K562 (cell line): Measurements from ENCODE around the gene ACOT7. TPM values are rescaled to one million over a fixed set of nuclear protein-coding genes. Genes with fewer than 3 reads are reported as not detected.

Experiments
- CREB1 ChIP-seq, 2 experiments: sonication (generic) in 1 of 2; formaldehyde crosslinking in 1 of 2; IDR thresholded peaks; 2 replicates each; pipeline versions ENCODE4 v1.6.1 to v1.8.0; 2012 to 2022; ENCODE audit warnings: inconsistent platforms in 1 of 2, mild to moderate bottlenecking in 1 of 2, missing genetic modification reagents in 1 of 2, moderate library complexity in 1 of 2
- CTBP1 ChIP-seq: fragments of 450-650 bp; IDR thresholded peaks from 2 replicates; pipeline ENCODE4 v1.6.1; 2016; ENCODE audit warnings: borderline replicate concordance
- ETS2 ChIP-seq: IDR thresholded peaks from 2 replicates; pipeline ENCODE4 v1.6.1; 2016; ENCODE audit warnings: borderline replicate concordance, missing genetic modification characterization, mild to moderate bottlenecking, moderate library complexity, missing compliant biosample characterization; ENCODE audit not compliant: poor library complexity, severe bottlenecking
- GTF2F1 ChIP-seq: IDR thresholded peaks from 2 replicates; pipeline ENCODE4 v1.6.1; 2011; ENCODE audit warnings: low read depth, low read length, improper control_type of control experiment
- HDGF ChIP-seq: fragments of 450-650 bp; IDR thresholded peaks from 2 replicates; pipeline ENCODE4 v1.6.1; 2016
- HSF4 ChIP-seq: fragments of 250-450 bp; sonication (Bioruptor Pico); IDR thresholded peaks from 2 replicates; pipeline ENCODE4 v2.1.2; 2022; ENCODE audit warnings: mild to moderate bottlenecking, moderate library complexity, borderline replicate concordance
- JUN ChIP-seq, 2 experiments: sonication (generic) in 1 of 2; formaldehyde crosslinking in 1 of 2; IDR thresholded peaks; 2 replicates each; pipeline versions ENCODE4 v1.6.1 to v1.8.0; 2012 to 2022; ENCODE audit warnings: borderline replicate concordance in 2 of 2, mild to moderate bottlenecking in 2 of 2, improper control_type of control experiment in 1 of 2, low read depth in 1 of 2, low read length in 1 of 2, missing genetic modification reagents in 1 of 2
- JUNB ChIP-seq: fragments of 450-650 bp; formaldehyde crosslinking; conservative IDR thresholded peaks from 2 replicates; pipeline ENCODE4 v1.4.0; 2020; ENCODE audit warnings: mild to moderate bottlenecking
- MTF1 ChIP-seq: fragments of 250-450 bp; sonication (Bioruptor Pico); IDR thresholded peaks from 2 replicates; pipeline ENCODE4 v1.9.0; 2021; ENCODE audit warnings: moderate library complexity, mild to moderate bottlenecking, inconsistent platforms, borderline replicate concordance
- PCBP1 ChIP-seq: fragments of 200-400 bp; formaldehyde crosslinking; IDR thresholded peaks from 2 replicates; pipeline ENCODE4 v1.6.1; 2018; ENCODE audit warnings: mild to moderate bottlenecking, low read depth, low read length; ENCODE audit not compliant: poor library complexity, severe bottlenecking
- PCBP2 ChIP-seq: fragments of 200-400 bp; formaldehyde crosslinking; IDR thresholded peaks from 2 replicates; pipeline ENCODE4 v1.6.1; 2018; ENCODE audit warnings: low read length, low read depth, mild to moderate bottlenecking, moderate library complexity; ENCODE audit not compliant: poor library complexity, severe bottlenecking
- RAD21 ChIP-seq, 2 experiments: fragments of 250-450 bp in 1 of 2; fragments of 450-650 bp in 1 of 2; sonication (Bioruptor Pico) in 1 of 2; formaldehyde crosslinking in 1 of 2; IDR thresholded peaks in 1 of 2; conservative IDR thresholded peaks in 1 of 2; 2 replicates each; pipeline versions ENCODE4 v1.4.0 to v1.8.0; 2020 to 2022; ENCODE audit warnings: mild to moderate bottlenecking in 2 of 2, moderate library complexity in 1 of 2
- RBM25 ChIP-seq: fragments of 200-400 bp; formaldehyde crosslinking; IDR thresholded peaks from 2 replicates; pipeline ENCODE4 v1.6.1; 2018; ENCODE audit warnings: low read length, low read depth, moderate library complexity; ENCODE audit not compliant: severe bottlenecking
- RNF2 ChIP-seq: sonication (generic); IDR thresholded peaks from 2 replicates; pipeline ENCODE4 v1.6.1; 2016
- SREBF2 ChIP-seq: sonication (generic); formaldehyde crosslinking; IDR thresholded peaks from 2 replicates; pipeline ENCODE4 v1.4.0; 2020; ENCODE audit warnings: mild to moderate bottlenecking, missing genetic modification reagents
- TAF7 ChIP-seq: fragments of 450-650 bp; IDR thresholded peaks from 2 replicates; pipeline ENCODE4 v1.6.1; 2016; ENCODE audit warnings: missing genetic modification characterization, missing compliant biosample characterization
- ZKSCAN1 ChIP-seq: fragments of 150-350 bp; IDR thresholded peaks from 2 replicates; pipeline ENCODE4 v1.6.1; 2016; ENCODE audit warnings: low read depth, low read length
- ZKSCAN8 ChIP-seq: fragments of 200-800 bp; sonication (Bioruptor generic); IDR thresholded peaks from 2 replicates; pipeline ENCODE4 v1.6.1; 2016; ENCODE audit warnings: missing genetic modification characterization, missing compliant biosample characterization
- ZNF174 ChIP-seq: fragments of 250-450 bp; sonication (Bioruptor Pico); IDR thresholded peaks from 2 replicates; pipeline ENCODE4 v1.4.0; 2020; ENCODE audit warnings: mild to moderate bottlenecking
- ZNF217 ChIP-seq: sonication (generic); formaldehyde crosslinking; IDR thresholded peaks from 2 replicates; pipeline ENCODE4 v1.8.0; 2022; ENCODE audit warnings: mild to moderate bottlenecking, missing genetic modification reagents
- ZNF586 ChIP-seq: fragments of 450-650 bp; formaldehyde crosslinking; conservative IDR thresholded peaks from 2 replicates; pipeline ENCODE4 v1.4.0; 2020; ENCODE audit warnings: mild to moderate bottlenecking, moderate library complexity
- polyA plus RNA-seq, 8 experiments: library from polyadenylated mRNA; depleted of rRNA in 4 of 8; stranded (reverse) in 5 of 8; unstranded in 3 of 8; fragments of >200 nt; fragmentation: Nextera tagmentation in 2 of 8; fragmentation: Illumina TruSeq in 1 of 8; extraction: Ambion mirVana in 2 of 8; extraction: Trizol in 1 of 8; gene quantifications; 2 replicates each; pipeline versions ENCODE4 v1.2.1 to v1.2.3, GENCODE V29; 2011 to 2014; ENCODE audit warnings: inconsistent platforms in 1 of 8, missing spikeins in 1 of 8
- total RNA-seq, 7 experiments: library from RNA; depleted of rRNA in 6 of 7; stranded (reverse); fragments of >200 nt in 6 of 7; fragmentation: Illumina TruSeq in 2 of 7; extraction: Trizol in 2 of 7; gene quantifications; 2 replicates each; pipeline versions ENCODE4 v1.2.1 to v1.2.3, GENCODE V29; 2011 to 2021; ENCODE audit warnings: low replicate concordance in 1 of 7
- TF ChIP-seq, protein P1 (sequence below): sonication (generic); formaldehyde crosslinking; IDR thresholded peaks from 2 replicates; pipeline ENCODE4 v1.8.0; 2022; ENCODE audit warnings: mild to moderate bottlenecking, missing genetic modification reagents, borderline replicate concordance
- TF ChIP-seq, protein P2 (sequence below), 3 experiments: fragments of 200-800 bp in 1 of 3; sonication (Bioruptor generic) in 1 of 3; sonication (generic) in 1 of 3; formaldehyde crosslinking in 1 of 3; IDR thresholded peaks; 2 replicates each; pipeline versions ENCODE4 v1.6.1 to v1.8.0; 2016 to 2022; ENCODE audit warnings: mild to moderate bottlenecking in 2 of 3, missing compliant biosample characterization in 2 of 3, missing genetic modification characterization in 2 of 3, missing genetic modification reagents in 1 of 3

ACOT7 gene
- total and polyA plus RNA-seq, 9 of the 15 experiments (the other 6 are each of a cell fraction or from before 2014, with no cell fraction given): 7.0 to 92.6 (median 37.2) TPM

DNA sequence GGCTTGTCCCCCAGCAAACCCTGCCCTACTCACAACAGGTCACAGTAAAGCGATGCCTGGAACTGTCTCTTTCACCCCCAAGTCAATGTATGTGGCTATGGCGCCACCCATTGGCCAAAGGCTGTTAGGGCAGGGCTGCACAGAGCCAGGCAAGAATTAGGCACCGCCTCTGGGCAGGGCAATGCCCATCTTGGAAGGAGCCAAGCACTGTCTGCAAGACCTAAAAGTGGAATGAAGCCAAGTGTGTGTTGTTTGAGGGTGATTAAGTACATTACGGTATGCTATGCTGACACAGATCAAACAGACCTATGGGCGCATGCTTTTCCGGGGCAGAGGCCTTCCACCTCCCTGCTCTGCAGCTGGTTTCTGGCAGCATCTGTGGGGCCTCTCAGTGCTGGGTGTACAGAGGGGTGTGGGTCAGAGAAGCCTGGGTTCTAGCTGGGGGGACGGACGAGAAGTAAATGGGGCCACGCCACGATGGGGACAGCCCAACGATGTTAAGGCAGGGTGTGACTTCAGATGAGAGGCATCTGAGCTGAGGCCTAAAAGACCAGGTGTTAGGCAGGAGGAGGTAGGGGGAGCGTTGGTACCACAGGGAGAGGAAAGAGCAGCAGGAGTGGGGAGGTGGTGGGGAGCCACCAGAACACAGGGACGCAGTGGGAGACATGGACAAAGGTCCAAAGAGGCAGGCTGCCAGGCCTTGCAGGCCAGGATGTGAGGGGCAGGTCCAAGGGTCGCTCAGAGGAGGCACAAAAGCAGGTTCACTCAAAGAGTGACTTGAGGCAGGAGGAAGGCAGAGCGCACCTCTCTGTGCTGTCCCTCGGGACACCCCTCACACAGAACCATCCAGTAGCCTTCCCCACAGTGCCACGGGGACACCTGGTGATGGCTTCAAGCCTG lies 49.8 kb downstream of the ACOT7 start (continued):
- TF ChIP-seq PCBP2 (no peak), ZNF174 (CRISPR knock-in tag) (no peak), JUN (IDR thresholded peaks at IDR 0.05; ENCODE audit: borderline replicate concordance, low read depth, low read length) (no peak), JUN (CRISPR knock-in tag; IDR thresholded peaks at IDR 0.05; ENCODE audit: borderline replicate concordance) (0 out of 2 replicates have a peak, but pooled peaks have one; percentile 66), ETS2 (tag) (no peak), GTF2F1 (no peak), ZNF586 (CRISPR knock-in tag) (no peak), RNF2 (no peak), RAD21 (CRISPR knock-in tag; conservative IDR thresholded peaks at IDR 0.05 in 1 of 2, IDR thresholded peaks at IDR 0.05 in 1 of 2) (peak; percentile 98), CREB1 (IDR thresholded peaks at IDR 0.05) (no peak), CREB1 (CRISPR knock-in tag; IDR thresholded peaks at IDR 0.05) (no peak), JUNB (CRISPR knock-in tag) (no peak), RBM25 (no peak), TAF7 (tag) (no peak), PCBP1 (no peak), SREBF2 (CRISPR knock-in tag) (no peak), HSF4 (CRISPR knock-in tag) (0 out of 2 replicates have a peak, but pooled peaks have one; percentile 33), HDGF (peak; percentile 70; the same call in 1 of the 2 replicates), ZNF217 (CRISPR knock-in tag) (no peak), ZKSCAN8 (CRISPR knock-in tag) (no peak), CTBP1 (peak; percentile 52; the same call in 1 of the 2 replicates), ZKSCAN1 (0 out of 2 replicates have a peak, but pooled peaks have one; percentile 31), MTF1 (CRISPR knock-in tag) (no peak)
- TF ChIP-seq, protein P1, sequence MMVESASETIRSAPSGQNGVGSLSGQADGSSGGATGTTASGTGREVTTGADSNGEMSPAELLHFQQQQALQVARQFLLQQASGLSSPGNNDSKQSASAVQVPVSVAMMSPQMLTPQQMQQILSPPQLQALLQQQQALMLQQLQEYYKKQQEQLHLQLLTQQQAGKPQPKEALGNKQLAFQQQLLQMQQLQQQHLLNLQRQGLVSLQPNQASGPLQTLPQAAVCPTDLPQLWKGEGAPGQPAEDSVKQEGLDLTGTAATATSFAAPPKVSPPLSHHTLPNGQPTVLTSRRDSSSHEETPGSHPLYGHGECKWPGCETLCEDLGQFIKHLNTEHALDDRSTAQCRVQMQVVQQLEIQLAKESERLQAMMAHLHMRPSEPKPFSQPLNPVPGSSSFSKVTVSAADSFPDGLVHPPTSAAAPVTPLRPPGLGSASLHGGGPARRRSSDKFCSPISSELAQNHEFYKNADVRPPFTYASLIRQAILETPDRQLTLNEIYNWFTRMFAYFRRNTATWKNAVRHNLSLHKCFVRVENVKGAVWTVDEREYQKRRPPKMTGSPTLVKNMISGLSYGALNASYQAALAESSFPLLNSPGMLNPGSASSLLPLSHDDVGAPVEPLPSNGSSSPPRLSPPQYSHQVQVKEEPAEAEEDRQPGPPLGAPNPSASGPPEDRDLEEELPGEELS (CRISPR knock-in tag): no peak
- TF ChIP-seq, protein P2, sequence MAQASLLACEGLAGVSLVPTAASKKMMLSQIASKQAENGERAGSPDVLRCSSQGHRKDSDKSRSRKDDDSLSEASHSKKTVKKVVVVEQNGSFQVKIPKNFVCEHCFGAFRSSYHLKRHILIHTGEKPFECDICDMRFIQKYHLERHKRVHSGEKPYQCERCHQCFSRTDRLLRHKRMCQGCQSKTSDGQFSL (CRISPR knock-in tag; IDR thresholded peaks at IDR 0.05): 0 out of 2 replicates have a peak, but pooled peaks have one; percentile 50
- TF ChIP-seq, protein P2 (tag; IDR thresholded peaks at IDR 0.05): no peak
